ENCODE measurements around the gene SMYD3.

The SMYD3 gene

GRCh38 chr1:246162560-246162959 is 344.5 kb downstream of the SMYD3 start:
- no peak for DNase-seq

GRCh38 chr1:246161626-246162025 is 345.5 kb downstream of the SMYD3 start:
- DNase-seq: no peak

- DNase-seq: no peak
Observed at GRCh38 chr1:246160905-246161304, 346.2 kb downstream of the SMYD3 start.

GRCh38 chr1:246160374-246160773 is 346.7 kb downstream of the SMYD3 start:
- no peak for DNase-seq

DNA sequence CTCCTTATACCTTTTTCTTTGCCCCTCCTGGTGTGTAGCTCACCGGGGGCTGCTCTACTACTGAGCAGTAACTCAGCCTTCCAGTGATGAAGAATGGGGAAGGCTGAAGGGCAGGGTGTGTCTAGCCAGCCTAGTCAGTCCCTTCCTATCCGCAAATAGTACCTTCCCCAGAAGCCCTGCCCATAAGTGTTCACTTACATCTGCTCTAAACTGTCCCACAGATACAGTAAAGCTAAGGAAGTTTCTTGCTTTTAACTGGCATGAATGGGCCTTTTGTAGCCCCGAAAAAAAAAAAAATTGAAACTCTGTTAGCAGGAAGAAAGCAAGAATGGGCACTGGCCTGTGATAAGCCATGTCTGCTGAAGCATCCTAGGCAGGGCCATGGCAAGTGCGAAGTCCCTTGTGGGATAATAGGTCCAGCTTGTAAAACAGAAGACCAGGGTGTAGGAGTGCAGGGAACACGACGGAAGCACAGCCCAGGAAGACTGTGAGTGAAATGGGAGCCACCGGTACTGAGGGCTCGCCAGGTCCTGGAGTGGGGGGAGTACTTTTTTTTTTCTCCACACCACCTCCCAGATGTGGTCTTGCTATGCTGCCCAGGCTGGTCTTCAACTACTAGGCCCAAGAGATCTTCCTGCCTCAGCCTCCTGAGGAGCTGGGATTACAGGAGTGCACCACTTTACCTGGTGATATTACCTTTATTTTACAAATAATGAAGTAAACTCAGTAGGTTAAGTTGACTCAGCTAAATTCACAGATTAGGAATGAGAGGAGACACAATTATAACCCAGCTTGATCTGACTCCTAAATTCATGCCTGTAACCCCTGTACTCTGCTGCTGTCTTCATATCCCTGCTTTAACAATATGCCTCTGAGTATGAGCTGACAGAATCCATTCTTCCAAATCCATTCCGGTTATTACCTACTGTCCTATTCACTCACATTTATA is 347.5 kb downstream of the SMYD3 start:
- DNase-seq: no peak

DNA sequence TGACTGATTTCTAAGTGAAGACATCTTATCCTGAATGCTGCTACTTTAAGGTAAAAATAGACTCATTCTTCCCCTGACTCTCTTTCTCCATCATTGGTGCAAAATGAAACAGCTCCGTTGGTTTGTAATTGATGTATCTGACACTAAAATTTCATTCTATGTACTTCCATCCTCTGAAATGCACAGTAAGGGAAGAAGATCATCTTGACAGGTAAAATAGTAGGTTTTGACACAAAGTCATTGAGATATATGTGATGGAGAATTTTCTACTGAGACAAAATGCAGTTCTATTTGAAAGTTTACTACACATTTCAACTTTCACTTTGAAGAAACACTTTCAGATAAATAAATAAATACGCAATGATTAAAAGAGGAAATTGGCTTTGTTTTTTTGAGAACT is 348.9 kb downstream of the SMYD3 start:
- no peak for DNase-seq

- no peak for DNase-seq
Observed at GRCh38 chr1:246157516-246157915, 349.6 kb downstream of the SMYD3 start.

DNA sequence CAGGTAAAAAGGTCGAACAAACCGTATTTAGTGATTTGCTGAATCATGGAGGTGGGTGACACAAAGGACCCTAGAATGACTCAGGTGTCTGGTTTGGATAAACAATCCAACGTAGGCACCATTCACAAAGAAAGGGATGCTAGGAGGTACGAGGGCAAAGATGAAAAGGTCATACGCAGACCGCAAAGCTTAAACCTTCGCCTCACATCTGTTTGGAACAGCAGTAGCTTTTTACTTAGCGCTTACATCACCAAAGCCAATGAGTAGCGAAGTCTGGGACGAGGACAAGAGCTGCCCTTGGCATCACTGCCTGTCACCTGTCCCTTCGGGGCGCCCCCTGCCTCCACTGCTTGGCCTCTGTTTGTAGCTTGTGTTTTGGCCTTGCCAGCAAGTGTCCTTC is 350.2 kb downstream of the SMYD3 start:
- no peak for DNase-seq

DNA sequence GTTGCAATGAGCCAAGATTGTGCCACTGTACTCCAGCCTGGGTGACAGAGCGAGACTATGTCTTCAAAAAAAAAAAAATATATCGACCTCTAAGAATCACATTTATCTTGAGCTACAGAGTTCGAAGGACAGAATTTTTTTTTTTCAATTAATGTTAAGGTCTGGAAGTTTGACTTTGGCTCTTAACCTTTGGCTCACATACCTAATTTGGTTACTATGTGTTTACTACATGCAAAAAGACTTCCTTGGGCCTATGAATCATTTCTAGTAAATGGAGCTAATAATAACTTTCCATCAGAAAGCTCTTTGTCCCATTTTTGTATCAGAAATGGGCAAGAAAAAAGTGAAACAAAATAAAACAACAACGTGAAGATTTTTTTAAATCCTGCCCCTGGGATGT is 351.2 kb downstream of the SMYD3 start:
- no peak for DNase-seq

GRCh38 chr1:246153796-246154212 is 353.3 kb downstream of the SMYD3 start:
- DNase-seq: no peak

GRCh38 chr1:246152986-246153431 is 354.1 kb downstream of the SMYD3 start:
- DNase-seq: no peak

- DNase-seq: no peak
Observed at GRCh38 chr1:246151796-246152434, 355.2 kb downstream of the SMYD3 start.

DNA sequence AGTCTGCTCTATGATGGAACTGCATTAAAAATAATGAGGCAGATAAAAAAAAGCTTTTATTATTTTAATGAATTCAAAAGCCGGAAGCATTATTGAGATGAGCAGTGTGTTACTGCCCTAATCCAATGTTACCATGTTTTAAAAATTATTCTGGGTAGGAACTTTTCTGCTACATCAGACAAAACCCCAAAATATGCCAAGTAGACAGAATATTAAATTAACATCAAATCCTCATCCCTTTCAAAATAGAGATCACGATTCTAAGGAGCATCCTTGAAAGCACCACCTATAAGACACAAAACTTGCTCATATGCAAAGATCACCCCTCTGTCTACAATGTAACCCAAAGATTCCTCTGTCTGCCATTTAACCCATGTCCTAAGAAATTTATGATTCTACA is 357.5 kb downstream of the SMYD3 start:
- no peak for DNase-seq

DNA sequence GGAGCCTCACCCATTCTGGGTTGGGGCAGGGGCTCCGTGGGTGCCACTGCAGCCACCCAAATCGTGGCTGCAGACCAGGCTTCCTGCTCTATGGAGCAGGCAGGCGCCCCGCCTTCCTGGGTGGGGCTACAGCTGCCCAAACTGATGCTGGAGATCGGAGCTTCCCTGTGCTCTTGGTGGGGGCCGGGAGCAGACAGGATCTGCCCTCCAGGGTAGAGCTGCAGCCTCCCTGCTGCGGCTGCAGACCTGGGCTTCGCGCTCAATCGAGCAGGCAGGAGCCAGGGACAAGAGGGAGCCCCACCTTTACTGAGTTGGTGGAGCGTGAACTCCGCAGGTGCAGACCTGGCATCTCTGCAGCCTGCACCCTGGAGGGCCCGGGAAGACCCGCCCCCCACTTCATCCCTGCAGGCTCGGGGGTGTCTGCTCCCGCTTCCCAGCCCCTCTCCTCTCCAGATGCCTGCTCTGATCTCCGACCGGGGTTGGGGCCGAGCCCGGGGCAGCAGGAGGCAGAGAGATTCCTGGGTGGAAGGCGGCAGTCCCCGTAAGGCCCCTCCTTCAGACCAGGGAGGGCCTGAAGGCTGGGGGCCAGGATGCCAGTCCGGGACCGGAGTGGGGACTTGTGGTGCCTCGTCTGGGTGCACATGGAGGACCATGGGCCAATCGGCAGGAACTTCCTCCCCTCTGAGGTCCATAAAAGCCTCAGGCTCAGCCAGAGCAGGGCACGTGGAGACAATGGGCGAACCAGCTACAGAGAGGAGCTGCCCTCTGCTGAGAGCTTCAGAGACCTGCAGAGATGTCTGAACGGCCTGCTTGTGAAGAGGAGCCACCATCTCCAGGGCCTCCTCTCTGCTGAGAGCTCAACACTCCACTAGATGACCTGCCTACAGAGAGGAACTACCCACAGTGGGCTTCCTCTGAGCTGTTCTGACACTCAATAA is 359.3 kb downstream of the SMYD3 start:
- no peak for DNase-seq

- no peak for DNase-seq
Observed at GRCh38 chr1:246146804-246147523, 360.1 kb downstream of the SMYD3 start.

DNA sequence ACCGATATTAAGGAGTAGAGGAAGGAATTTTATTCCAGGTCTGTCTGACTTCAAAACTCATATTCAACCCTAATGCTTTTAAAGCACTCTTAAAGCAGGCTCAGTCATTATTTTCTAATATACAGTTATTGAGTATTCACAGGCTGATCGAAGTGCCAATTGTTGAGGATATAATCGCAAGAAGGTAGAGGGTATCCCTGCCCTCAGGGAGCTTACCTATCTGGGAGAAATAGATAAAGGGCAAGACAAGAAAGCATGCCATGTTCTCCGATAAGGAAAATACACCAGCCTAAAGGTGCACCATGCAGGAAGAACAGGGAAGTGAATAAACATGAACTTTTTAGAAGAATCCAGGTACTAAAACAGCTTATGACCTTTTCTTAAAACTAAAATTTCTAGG is 361.2 kb downstream of the SMYD3 start:
- DNase-seq: no peak

GRCh38 chr1:246144931-246145330 is 362.1 kb downstream of the SMYD3 start:
- no peak for DNase-seq

GRCh38 chr1:246142320-246142893 is 364.7 kb downstream of the SMYD3 start:
- DNase-seq: no peak

DNA sequence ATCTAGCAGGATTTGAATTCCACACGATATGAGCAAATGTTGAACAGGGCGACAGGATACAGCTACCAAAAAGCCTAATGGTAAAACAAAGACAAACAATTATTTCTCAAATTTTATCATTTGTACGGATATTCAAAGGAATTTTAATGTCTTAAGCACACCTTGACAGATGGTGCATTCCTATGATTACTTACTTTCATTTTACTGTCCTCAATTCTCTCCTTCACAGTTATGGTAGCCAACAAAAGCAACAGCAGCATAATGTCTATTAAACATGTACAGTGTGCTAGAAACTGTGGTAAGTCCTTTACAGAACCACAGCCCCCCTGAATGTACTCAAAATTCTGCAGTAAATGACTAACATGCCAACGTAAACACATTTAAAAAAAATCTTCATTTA is 365.8 kb downstream of the SMYD3 start:
- no peak for DNase-seq

GRCh38 chr1:246139745-246140182 is 367.3 kb downstream of the SMYD3 start:
- DNase-seq: no peak

DNA sequence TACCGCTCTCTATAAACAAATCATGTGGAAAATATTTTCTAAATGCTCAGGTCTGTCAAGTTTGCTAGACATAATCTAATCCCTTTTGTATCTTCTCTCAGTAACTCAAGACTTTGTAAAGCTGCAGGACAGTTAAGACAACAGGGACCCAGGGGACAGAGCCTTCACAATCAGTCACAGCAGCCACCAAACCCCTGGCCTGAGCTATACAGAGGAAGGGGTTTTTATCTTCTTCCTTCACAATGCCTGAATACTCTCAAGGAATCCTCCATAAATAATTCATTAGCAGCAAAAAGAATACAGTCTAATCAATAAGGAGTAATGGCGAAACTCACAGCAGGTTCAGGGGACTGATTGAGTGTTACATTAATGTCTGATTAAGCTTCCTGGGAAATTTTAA is 368.3 kb downstream of the SMYD3 start:
- no peak for DNase-seq

DNA sequence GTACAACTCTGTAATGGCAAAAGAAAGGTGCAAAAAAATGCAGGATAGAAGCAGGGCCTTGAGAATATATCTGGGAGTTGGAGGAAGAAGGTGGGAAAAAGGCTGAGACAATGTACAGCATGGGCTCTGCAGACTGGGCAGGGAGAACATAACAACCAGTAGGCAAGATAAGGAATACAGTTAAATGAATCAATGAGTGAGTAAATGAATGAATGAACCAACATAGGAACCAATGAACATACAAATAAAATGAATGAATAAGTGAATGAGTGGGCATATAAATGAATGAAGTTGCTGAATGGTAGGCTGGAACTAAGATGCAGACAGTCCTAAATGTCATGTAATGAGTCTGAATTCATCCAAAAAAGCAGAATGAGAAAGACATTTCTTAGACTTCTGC is 370.6 kb downstream of the SMYD3 start:
- no peak for DNase-seq
